Neuronal stem cell (in vitro differentiated cells): ENCODE data around the gene INPP1.
A peak's percentile ranks its signal among the peaks of the same experiment; 100 is the strongest.

Source experiments
- DNase-seq: peaks from one replicate; pipeline ENCODE4 v3.0.0-alpha.2; 2013; ENCODE audit warnings: low spot score
- H2AFZ ChIP-seq: one replicate; pipeline ENCODE4 v1.6.1; 2013; ENCODE audit warnings: mild to moderate bottlenecking, low read length, inconsistent platforms
- H2AK5ac ChIP-seq: 2 replicates; pipeline ENCODE4 v1.6.1; 2013; ENCODE audit warnings: low read depth, mild to moderate bottlenecking, inconsistent platforms, low read length, moderate library complexity, mixed read lengths
- H2BK120ac ChIP-seq: 2 replicates; pipeline ENCODE4 v1.6.1; 2013; ENCODE audit warnings: low read depth, mild to moderate bottlenecking, inconsistent platforms, low read length, moderate library complexity, mixed read lengths
- H2BK12ac ChIP-seq: one replicate; pipeline ENCODE4 v1.6.1; 2013; ENCODE audit warnings: low read length, inconsistent platforms
- H2BK15ac ChIP-seq: 2 replicates; pipeline ENCODE4 v1.6.1; 2013; ENCODE audit warnings: mild to moderate bottlenecking, low read length, inconsistent platforms, mixed read lengths
- H2BK5ac ChIP-seq: one replicate; pipeline ENCODE4 v1.6.1; 2013; ENCODE audit warnings: inconsistent platforms, mild to moderate bottlenecking, low read length, moderate library complexity
- H3K14ac ChIP-seq: one replicate; pipeline ENCODE4 v1.6.1; 2013; ENCODE audit warnings: low read length, inconsistent platforms
- H3K18ac ChIP-seq: 2 replicates; pipeline ENCODE4 v1.6.1; 2013; ENCODE audit warnings: low read length, inconsistent platforms
- H3K23ac ChIP-seq: 2 replicates; pipeline ENCODE4 v1.6.1; 2013; ENCODE audit warnings: low read depth, mild to moderate bottlenecking, mixed read lengths, low read length, inconsistent platforms; ENCODE audit not compliant: poor library complexity
- H3K27ac ChIP-seq: replicated peaks from 3 replicates; pipeline ENCODE4 v1.5.1; 2013; ENCODE audit warnings: low read length, inconsistent platforms
- H3K27me3 ChIP-seq, 3 experiments: 2 replicates each; pipeline ENCODE4 v1.6.1; 2013; ENCODE audit warnings: low read length in 3 of 3, mild to moderate bottlenecking in 2 of 3, inconsistent platforms in 1 of 3, low read depth in 1 of 3, mixed read lengths in 1 of 3, moderate library complexity in 1 of 3; ENCODE audit not compliant: control insufficient read depth in 3 of 3, insufficient read depth in 3 of 3
- H3K36me3 ChIP-seq, 2 donors: replicated peaks in 1 of 2; 2 replicates each; pipeline ENCODE4 v1.6.1; 2013; ENCODE audit warnings: low read length in 2 of 2; ENCODE audit not compliant: control insufficient read depth in 2 of 2, insufficient read depth in 2 of 2
- H3K4ac ChIP-seq: 2 replicates; pipeline ENCODE4 v1.6.1; 2013; ENCODE audit warnings: inconsistent platforms, mild to moderate bottlenecking, low read length, moderate library complexity
- H3K4me1 ChIP-seq, 2 donors: 1 replicate in 1 of 2; 2 replicates in 1 of 2; pipeline ENCODE4 v1.6.1; 2013; ENCODE audit warnings: low read length in 2 of 2, low read depth in 1 of 2; ENCODE audit not compliant: control insufficient read depth in 2 of 2, insufficient read depth in 1 of 2
- H3K4me2 ChIP-seq: one replicate; pipeline ENCODE4 v1.6.1; 2013; ENCODE audit warnings: mild to moderate bottlenecking, low read length, inconsistent platforms; ENCODE audit not compliant: insufficient read depth, poor library complexity, severe bottlenecking
- H3K4me3 ChIP-seq, 2 donors: 2 replicates each; pipeline ENCODE4 v1.5.1; 2013; ENCODE audit warnings: low read length in 2 of 2, mild to moderate bottlenecking in 2 of 2, inconsistent platforms in 1 of 2, moderate library complexity in 1 of 2
- H3K79me1 ChIP-seq: one replicate; pipeline ENCODE4 v1.6.1; 2013; ENCODE audit warnings: low read depth, mild to moderate bottlenecking, inconsistent platforms, low read length, moderate library complexity
- H3K9ac ChIP-seq: one replicate; pipeline ENCODE4 v1.6.1; 2013; ENCODE audit warnings: mild to moderate bottlenecking, low read depth, low read length, inconsistent platforms; ENCODE audit not compliant: poor library complexity
- H3K9me3 ChIP-seq, 2 donors: replicated peaks in 1 of 2; 2 replicates each; pipeline versions ENCODE3 to v1.6.1; 2013; ENCODE audit warnings: low read length in 2 of 2, mild to moderate bottlenecking in 2 of 2, inconsistent platforms in 1 of 2, low read depth in 1 of 2, mixed read lengths in 1 of 2, moderate library complexity in 1 of 2; ENCODE audit not compliant: control insufficient read depth in 2 of 2, insufficient read depth in 1 of 2
- H4K8ac ChIP-seq: one replicate; pipeline ENCODE4 v1.6.1; 2013; ENCODE audit warnings: low read depth, mild to moderate bottlenecking, inconsistent platforms, low read length, moderate library complexity
- H4K91ac ChIP-seq: one replicate; pipeline ENCODE4 v1.6.1; 2013; ENCODE audit warnings: low read length, low read depth, mild to moderate bottlenecking, inconsistent platforms; ENCODE audit not compliant: poor library complexity
- WGBS, 2 donors: extraction: QIAGEN DNeasy Blood & Tissue Kit; methylation state at CpG; one replicate each; pipeline ENCODE4 v1.1.7; 2013; ENCODE audit warnings: missing lambda C conversion rate in 2 of 2, mixed read lengths in 1 of 2; ENCODE audit not compliant: insufficient read length in 2 of 2, insufficient replicate concordance in 1 of 2; ENCODE audit errors: extremely low coverage in 2 of 2; 5-methylcytosine and 5-hydroxymethylcytosine counted together

INPP1 gene

GRCh38 chr2:190318931-190319554, 24.3 kb upstream of the INPP1 start:
- Histone ChIP-seq H3K9ac (no peak overlapping the region), H4K8ac (no peak overlapping the region), H3K79me1 (peaks cover 4% of the 10 kb centered on the region), H3K36me3 (peaks cover 0 to 8% of the 10 kb centered on the region in 2 donors), H4K91ac (no peak overlapping the region), H2BK120ac (no peak overlapping the region), H2AK5ac (no peak overlapping the region), H3K4me2 (peak overlapping the region; percentile 59), H3K4me1 (peaks cover 4% of the 10 kb centered on the region in 2 donors), H2AFZ (peak overlapping the region; percentile 90), H2BK12ac (no peak overlapping the region), H3K27me3 (no peaks in the 10 kb centered on the region), H3K4me3 (peak overlapping the region; percentile 76 to 90), H3K9me3 (no peaks in the 10 kb centered on the region), H3K14ac (no peak overlapping the region), H3K18ac (no peak overlapping the region), H3K23ac (no peak overlapping the region), H3K4ac (no peak overlapping the region), H3K27ac (peak overlapping the region; percentile 64), H2BK5ac (no peak overlapping the region), H2BK15ac (no peak overlapping the region)
- WGBS, 2 donors = no CpG with 5 or more reads among the region's 12 CpGs
- no peak for DNase-seq

- no CpG with 5 or more reads among the region's 50 CpGs for WGBS, 2 donors
- Histone ChIP-seq H3K9ac (peak within 1 kb of the TSS; percentile 78), H3K36me3 (peaks cover 0 to 8% of the 10 kb centered on the region in 2 donors), H3K4me1 (peaks cover 4% of the 10 kb centered on the region in 2 donors), H3K14ac (no peak within 1 kb of the TSS), H3K23ac (no peak within 1 kb of the TSS), H2AFZ (peak within 1 kb of the TSS; percentile 90), H2AK5ac (no peak within 1 kb of the TSS), H3K4me2 (peak within 1 kb of the TSS; percentile 59), H3K9me3 (no peaks in the 10 kb centered on the region), H4K8ac (no peak within 1 kb of the TSS), H3K27ac (peak within 1 kb of the TSS; percentile 64), H2BK15ac (no peak within 1 kb of the TSS), H2BK12ac (no peak within 1 kb of the TSS), H2BK120ac (no peak within 1 kb of the TSS), H3K27me3 (no peaks in the 10 kb centered on the region), H3K18ac (peak within 1 kb of the TSS; percentile 61), H3K4me3 (peak within 1 kb of the TSS; percentile 76 to 90), H3K79me1 (peaks cover 4% of the 10 kb centered on the region), H3K4ac (no peak within 1 kb of the TSS), H2BK5ac (no peak within 1 kb of the TSS), H4K91ac (peak within 1 kb of the TSS; percentile 68)
- DNase-seq = peak; percentile 98
These were observed 23.6 kb upstream of the INPP1 start, which contains the start of gene HIBCH for GRCh38 chr2:190319555-190320498. TSS of gene HIBCH (minus strand) at chr2:190319826. CDS start at chr2:190319750, 76 bp downstream.

GRCh38 chr2:190320696-190321095, 22.7 kb upstream of the INPP1 start:
- Histone ChIP-seq H2BK5ac (no peak overlapping the region), H3K4me3 (no peak overlapping the region), H3K4me1 (peaks cover 4% of the 10 kb centered on the region in 2 donors), H3K23ac (no peak overlapping the region), H3K4me2 (no peak overlapping the region), H3K18ac (no peak overlapping the region), H3K36me3 (peaks cover 0 to 5% of the 10 kb centered on the region in 2 donors), H2BK12ac (no peak overlapping the region), H3K27ac (no peak overlapping the region), H3K4ac (no peak overlapping the region), H3K79me1 (peaks cover 4% of the 10 kb centered on the region), H2AFZ (peak overlapping the region; percentile 83), H3K9me3 (no peaks in the 10 kb centered on the region), H2BK120ac (no peak overlapping the region), H3K14ac (no peak overlapping the region), H3K27me3 (no peaks in the 10 kb centered on the region), H2BK15ac (no peak overlapping the region), H4K8ac (no peak overlapping the region), H4K91ac (peak overlapping the region; percentile 68), H3K9ac (no peak overlapping the region), H2AK5ac (no peak overlapping the region)
- no peak for DNase-seq
- WGBS, 2 donors = no CpG with 5 or more reads among the region's 4 CpGs

GRCh38 chr2:190323406-190323805, 20.0 kb upstream of the INPP1 start:
- no peak overlapping the region for H3K27ac ChIP-seq
- no peaks in the 10 kb centered on the region for H3K9me3 ChIP-seq
- no peak overlapping the region for H3K9ac ChIP-seq
- H3K23ac ChIP-seq = no peak overlapping the region
- H3K4me3 ChIP-seq = no peak overlapping the region
- H3K4me1 ChIP-seq = peaks cover 3 to 4% of the 10 kb centered on the region in 2 donors
- no peak for DNase-seq
- no peak overlapping the region for H4K91ac ChIP-seq
- H2AFZ ChIP-seq = no peak overlapping the region
- H3K4ac ChIP-seq = no peak overlapping the region
- H2BK5ac ChIP-seq = no peak overlapping the region
- no peak overlapping the region for H2BK15ac ChIP-seq
- no peak overlapping the region for H2BK120ac ChIP-seq
- H3K4me2 ChIP-seq = no peak overlapping the region
- H3K18ac ChIP-seq = no peak overlapping the region
- H3K27me3 ChIP-seq = no peaks in the 10 kb centered on the region
- H3K79me1 ChIP-seq = peaks cover 1% of the 10 kb centered on the region
- H2AK5ac ChIP-seq = no peak overlapping the region
- no peak overlapping the region for H3K14ac ChIP-seq
- no peaks in the 10 kb centered on the region for H3K36me3 ChIP-seq
- no peak overlapping the region for H4K8ac ChIP-seq
- no peak overlapping the region for H2BK12ac ChIP-seq
